Measurements from ENCODE around the gene TGFBI.
"Not testable (repeated sequence)": the region's sequence is repeated elsewhere in the genome, so short reads cannot be mapped to it uniquely, and the experiment has no call there.

TGFBI gene

GRCh38 chr5:136027311-136027710, 1.5 kb upstream of the TGFBI start:
- no peak for DNase-seq

GRCh38 chr5:136028090-136028489, 698 bp upstream of the TGFBI start:
- no peak for DNase-seq

- DNase-seq: no peak
These were observed 1.5 kb downstream of the TGFBI start for GRCh38 chr5:136030252-136030651.

- no peak for DNase-seq
These were observed 2.3 kb downstream of the TGFBI start for GRCh38 chr5:136030956-136031611.

GRCh38 chr5:136031711-136032110, 2.9 kb downstream of the TGFBI start:
- no peak for DNase-seq

- no peak for DNase-seq
These were observed 3.8 kb downstream of the TGFBI start for GRCh38 chr5:136032564-136032963.

GRCh38 chr5:136033234-136033633, 4.4 kb downstream of the TGFBI start:
- DNase-seq: no peak

- DNase-seq: no peak
These were observed 5.1 kb downstream of the TGFBI start for GRCh38 chr5:136033848-136034247.

GRCh38 chr5:136034492-136034891, 5.7 kb downstream of the TGFBI start:
- no peak for DNase-seq

GRCh38 chr5:136034984-136035383, 6.2 kb downstream of the TGFBI start:
- no peak for DNase-seq

GRCh38 chr5:136035837-136036236, 7.0 kb downstream of the TGFBI start:
- no peak for DNase-seq

GRCh38 chr5:136036293-136036911, 7.6 kb downstream of the TGFBI start:
- DNase-seq: no peak

- peak; percentile 25 for DNase-seq
These were observed 8.4 kb downstream of the TGFBI start for GRCh38 chr5:136037001-136037705.

GRCh38 chr5:136038635-136039034, 9.8 kb downstream of the TGFBI start:
- DNase-seq: no peak

GRCh38 chr5:136039202-136039601, 10.4 kb downstream of the TGFBI start:
- DNase-seq: no peak

GRCh38 chr5:136040746-136041415, 12.1 kb downstream of the TGFBI start:
- no peak for DNase-seq

- no peak for DNase-seq
These were observed 13.4 kb downstream of the TGFBI start for GRCh38 chr5:136042156-136042555.

- DNase-seq: no peak
These were observed 13.9 kb downstream of the TGFBI start for GRCh38 chr5:136042665-136043121.

GRCh38 chr5:136043551-136043950, 14.8 kb downstream of the TGFBI start:
- no peak for DNase-seq

- no peak for DNase-seq
These were observed 15.3 kb downstream of the TGFBI start for GRCh38 chr5:136043968-136044610.

- DNase-seq: not testable (repeated sequence)
These were observed 16.2 kb downstream of the TGFBI start for GRCh38 chr5:136045026-136045425.

- DNase-seq: no peak
These were observed 17.5 kb downstream of the TGFBI start for GRCh38 chr5:136046246-136046645.

GRCh38 chr5:136047858-136048257, 19.1 kb downstream of the TGFBI start:
- no peak for DNase-seq

Measured in SIG-M5 (cell line).